ENCODE data around the gene ERFE. TPM values are rescaled to one million over a fixed set of nuclear protein-coding genes. Genes with fewer than 3 reads are reported as not detected.

Gene ERFE
- total RNA-seq, 1 experiment from 2014 or later = 24.6 TPM

DNA sequence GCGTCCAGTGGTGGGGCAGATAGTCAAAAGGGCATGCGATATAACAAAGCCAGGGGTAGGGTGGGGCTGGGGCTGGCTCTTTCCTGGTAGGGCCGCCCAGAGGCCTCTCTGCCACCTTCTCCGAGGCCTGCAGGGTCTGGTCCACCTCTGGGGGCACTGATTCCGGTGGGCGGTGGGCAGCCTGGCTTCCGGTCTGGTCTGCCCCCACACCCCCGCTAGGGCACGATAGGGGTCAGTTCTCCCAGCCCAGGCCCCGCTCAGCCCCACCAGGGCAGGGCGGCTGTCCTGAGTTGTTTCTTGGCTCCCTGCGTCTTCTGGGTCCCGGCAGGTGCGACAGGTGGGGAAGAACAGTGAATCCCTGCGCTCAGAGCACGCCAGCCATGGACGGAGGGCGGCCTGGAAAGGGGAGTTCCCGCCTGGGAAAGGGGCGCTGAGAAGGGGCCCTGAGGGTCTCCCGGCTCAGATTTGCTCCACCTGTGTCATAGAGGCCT, 707 bp upstream of the ERFE start:
- H3K9me3 ChIP-seq = no peaks in the 10 kb centered on the region
- no peak overlapping the region for H3K4me3 ChIP-seq
- no peaks in the 10 kb centered on the region for H3K36me3 ChIP-seq
- no peak for DNase-seq
- H3K27me3 ChIP-seq = no peaks in the 10 kb centered on the region

DNA sequence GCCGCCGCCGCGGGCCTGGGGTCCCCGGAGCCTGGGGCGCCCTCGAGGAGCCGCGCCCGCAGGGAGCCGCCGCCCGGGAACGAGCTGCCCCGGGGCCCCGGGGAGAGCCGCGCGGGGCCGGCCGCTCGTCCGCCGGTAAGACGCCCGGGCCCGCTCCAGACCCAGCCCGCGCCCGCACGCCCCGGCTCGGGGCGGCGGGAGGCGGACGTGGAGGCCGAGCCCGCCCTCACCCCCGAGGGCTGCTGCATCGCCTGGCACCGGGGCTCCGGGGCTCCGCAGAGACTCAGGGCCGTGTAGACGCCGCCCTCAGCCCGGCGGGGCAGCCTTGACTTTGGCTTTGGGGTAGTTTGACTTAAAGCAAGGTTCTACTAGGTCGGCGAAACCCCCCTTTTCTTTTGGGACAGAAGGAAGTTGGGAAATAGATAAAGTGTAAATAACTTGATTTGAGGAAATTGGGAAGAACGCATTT, 335 bp downstream of the ERFE start:
- peak overlapping the region; percentile 54 for H3K4me3 ChIP-seq
- peak; percentile 35 for DNase-seq

DNA sequence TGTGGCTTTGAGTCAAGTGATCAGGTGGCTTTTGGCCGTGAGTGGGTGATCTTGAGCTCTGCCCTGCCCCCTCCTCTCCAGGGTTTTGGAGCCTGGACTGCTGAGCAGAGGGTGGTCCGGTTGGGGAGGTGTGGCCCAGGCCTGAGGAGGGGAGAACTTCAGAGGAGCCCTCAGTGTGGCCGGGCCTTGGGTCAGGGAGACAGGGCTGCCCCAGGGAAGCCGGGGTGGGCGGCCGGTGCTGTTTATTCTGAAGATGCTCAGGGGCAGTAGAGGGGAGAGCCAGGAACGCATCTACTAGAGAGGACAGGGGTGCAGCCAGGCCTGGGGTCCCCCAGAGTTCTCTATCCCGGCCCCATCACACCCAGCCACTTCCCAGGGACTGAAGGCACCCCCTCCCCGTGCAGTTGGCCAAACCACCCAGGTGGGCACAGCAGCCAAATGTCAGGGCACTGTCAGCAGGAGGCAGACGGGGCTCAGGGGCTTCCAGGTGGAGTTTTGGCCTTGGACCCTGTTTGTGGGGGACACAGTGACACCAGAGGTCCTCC, 963 bp downstream of the ERFE start:
- Histone ChIP-seq H3K27me3 (no peaks in the 10 kb centered on the region), H3K36me3 (no peaks in the 10 kb centered on the region), H3K9me3 (no peaks in the 10 kb centered on the region), H3K4me3 (peak overlapping the region; percentile 54)
- no peak for DNase-seq

More for the DNA sequence above, 335 bp downstream of the ERFE start:
- Histone ChIP-seq H3K27me3 (no peaks in the 10 kb centered on the region), H3K9me3 (no peaks in the 10 kb centered on the region), H3K36me3 (no peaks in the 10 kb centered on the region)

DNA sequence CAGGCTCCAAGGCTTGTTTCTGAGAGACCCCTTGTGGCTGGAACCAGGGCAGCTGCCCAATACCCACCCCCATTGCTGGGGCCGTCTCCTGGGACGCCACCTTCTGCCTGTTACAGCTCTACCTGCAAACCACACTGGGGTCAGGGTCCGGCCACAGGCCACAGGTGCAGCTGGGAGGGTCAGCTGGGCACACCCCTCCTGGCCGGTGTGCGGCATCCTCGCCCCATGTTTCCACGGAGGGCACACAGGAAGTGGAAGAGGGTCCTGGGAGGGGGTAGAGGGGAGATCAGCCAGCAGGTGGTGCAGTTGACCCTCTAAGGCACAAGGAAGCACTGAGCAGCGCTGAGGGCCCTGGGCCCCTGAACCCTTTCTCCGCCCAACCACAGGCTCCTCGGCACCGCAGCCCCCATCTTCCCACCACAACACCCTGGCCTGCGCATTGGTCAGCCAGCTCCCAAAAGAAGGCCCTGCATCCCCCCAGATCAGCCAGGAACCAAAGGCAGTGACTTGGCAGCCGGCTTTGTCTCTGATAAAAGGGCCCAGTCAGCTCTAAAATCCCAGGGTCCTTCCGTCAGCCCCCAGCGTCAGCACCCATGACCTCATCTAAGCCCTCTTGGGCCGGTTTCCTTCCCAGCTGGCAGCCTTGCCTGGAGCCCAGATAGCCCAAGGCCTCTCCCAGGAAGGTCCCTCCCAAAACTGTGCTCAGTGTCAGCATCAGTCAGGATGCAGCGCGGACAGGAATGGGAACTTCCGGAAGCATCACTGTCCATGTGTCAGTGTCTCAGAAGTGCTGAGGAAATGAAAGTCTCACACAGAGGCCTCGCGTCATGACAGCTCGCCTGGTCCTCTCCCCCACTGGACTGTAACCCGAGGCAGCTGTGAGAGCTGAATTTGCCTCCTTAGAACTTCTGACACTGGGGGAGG, 1.7 kb downstream of the ERFE start:
- Histone ChIP-seq H3K27me3 (no peaks in the 10 kb centered on the region), H3K9me3 (no peaks in the 10 kb centered on the region), H3K4me3 (no peak overlapping the region), H3K36me3 (no peaks in the 10 kb centered on the region)
- DNase-seq = no peak

DNA sequence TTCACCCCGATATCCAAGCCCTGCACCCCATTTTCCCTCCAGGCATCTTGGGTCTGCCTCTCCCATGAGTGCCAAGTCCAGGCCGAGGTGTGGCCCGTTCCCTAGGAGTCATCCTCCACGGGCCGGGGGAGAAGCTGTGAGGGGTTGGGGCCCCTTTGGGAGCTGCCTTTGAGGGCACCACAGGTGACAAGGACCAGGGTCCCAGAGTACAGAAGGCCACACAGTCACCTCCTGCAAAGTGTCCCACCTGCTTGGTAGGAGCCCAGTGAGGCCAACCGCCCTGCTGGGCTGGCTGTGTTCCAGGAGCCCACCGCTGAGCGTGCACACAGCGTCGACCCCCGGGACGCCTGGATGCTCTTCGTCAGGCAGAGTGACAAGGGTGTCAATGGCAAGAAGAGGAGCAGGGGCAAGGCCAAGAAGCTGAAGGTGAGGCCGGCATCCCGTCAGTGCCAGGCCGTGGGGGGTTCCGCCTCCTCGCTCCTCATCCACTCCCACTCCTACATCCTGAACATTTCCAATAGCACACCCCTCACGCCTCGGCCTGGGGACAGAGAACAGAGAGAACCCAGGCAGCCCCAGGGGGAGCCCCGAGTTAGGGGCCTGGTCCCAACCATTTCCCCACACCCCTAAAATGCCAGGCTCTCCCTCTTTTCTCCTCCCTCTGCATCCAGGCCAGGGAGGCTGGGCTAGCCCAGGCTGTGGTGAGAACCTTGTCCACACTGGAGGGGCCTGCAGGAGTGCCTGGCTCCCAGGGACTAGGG, 2.7 kb downstream of the ERFE start:
- H3K9me3 ChIP-seq = no peaks in the 10 kb centered on the region
- DNase-seq = no peak
- no peak overlapping the region for H3K4me3 ChIP-seq
- H3K27me3 ChIP-seq = no peaks in the 10 kb centered on the region
- H3K36me3 ChIP-seq = no peaks in the 10 kb centered on the region

DNA sequence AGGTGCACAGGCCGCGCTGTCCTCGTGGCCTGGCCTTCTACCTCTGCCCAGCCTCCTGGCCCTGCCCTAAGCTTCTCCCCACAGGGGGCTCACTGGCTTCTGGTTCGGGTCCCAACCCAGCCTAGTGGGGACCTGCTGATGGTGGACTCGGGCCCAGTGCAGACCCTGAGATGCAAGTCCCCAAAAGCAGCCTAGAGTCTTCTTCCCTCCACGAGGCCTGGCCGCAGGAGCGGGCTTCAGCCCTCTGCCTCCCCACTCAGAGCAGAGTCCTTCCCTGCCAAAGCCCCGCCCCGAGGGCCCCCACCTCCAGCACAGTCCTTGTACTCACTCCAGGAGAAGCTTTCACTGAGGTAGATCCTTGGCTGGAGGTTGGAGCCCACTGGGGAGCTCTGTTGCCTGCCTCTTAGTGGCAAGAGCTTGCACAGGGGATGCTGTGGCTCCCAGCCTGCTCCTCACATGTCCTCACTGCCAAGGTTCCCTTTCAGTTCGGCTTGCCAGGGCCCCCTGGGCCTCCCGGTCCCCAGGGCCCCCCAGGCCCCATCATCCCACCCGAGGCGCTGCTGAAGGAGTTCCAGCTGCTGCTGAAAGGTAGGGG, 3.6 kb downstream of the ERFE start:
- DNase-seq = no peak
- H3K27me3 ChIP-seq = no peaks in the 10 kb centered on the region
- no peak overlapping the region for H3K4me3 ChIP-seq
- H3K36me3 ChIP-seq = peaks cover under 1% of the 10 kb centered on the region; the same call in 1 of the 2 replicates
- no peaks in the 10 kb centered on the region for H3K9me3 ChIP-seq

DNA sequence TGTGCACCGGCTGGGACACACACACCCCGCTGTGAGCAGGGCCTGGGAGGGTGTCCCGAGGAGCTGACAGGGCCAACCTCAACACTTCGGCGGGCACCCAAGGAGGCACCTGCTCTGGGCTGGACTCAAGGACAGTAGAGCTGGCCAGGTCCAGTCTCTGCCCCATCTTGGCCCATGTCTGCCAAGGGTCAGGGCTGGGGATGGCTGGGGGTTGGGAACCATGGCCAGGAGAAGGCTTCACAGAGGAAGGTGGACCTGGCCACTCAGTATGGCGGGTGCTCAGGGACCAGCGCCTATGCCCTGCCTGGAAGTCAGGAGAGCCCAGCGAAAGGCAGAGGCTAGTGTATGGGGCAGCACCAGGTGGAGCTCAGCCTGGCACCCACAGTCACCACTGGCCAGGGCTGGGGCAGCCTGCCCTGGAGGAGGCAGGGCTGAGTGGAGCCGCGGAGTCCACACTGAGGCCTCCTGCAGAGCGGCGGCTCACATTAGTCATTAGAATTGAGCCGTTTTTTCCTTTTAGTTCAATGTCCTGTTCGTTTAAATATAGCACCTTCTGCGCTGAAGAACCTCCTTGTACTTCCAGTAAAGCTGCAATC, 4.2 kb downstream of the ERFE start:
- H3K4me3 ChIP-seq = no peak overlapping the region
- peak; percentile 59 for DNase-seq
- H3K27me3 ChIP-seq = no peaks in the 10 kb centered on the region
- H3K36me3 ChIP-seq = peaks cover 6% of the 10 kb centered on the region
- no peaks in the 10 kb centered on the region for H3K9me3 ChIP-seq

DNA sequence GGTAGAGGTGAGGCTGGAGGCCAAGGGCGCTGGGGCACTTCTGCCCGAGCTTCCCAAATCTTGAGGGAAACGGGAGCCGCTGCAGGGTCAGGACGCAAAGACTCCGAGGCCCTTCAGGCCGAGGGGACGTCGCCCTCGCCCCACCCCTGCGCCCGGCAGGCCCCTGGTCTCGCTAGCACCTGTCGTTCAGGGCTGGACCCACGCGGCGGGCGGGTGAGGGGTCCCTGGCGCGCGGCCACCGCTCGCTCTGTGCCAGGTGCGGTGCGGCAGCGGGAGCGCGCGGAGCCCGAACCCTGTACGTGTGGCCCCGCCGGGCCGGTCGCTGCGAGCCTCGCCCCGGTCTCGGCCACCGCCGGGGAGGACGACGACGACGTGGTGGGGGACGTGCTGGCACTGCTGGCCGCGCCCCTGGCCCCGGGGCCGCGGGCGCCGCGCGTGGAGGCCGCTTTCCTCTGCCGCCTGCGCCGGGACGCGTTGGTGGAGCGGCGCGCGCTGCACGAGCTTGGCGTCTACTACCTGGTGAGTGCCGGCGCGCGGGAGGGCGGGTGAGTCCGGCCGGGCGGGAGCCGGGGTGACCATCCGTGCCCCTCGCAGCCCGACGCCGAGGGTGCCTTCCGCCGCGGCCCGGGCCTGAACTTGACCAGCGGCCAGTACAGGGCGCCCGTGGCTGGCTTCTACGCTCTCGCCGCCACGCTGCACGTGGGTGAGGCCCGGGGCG, 4.9 kb downstream of the ERFE start:
- Histone ChIP-seq H3K36me3 (peaks cover 13% of the 10 kb centered on the region), H3K4me3 (no peak overlapping the region), H3K27me3 (no peaks in the 10 kb centered on the region), H3K9me3 (no peaks in the 10 kb centered on the region)
- DNase-seq = no peak

DNA sequence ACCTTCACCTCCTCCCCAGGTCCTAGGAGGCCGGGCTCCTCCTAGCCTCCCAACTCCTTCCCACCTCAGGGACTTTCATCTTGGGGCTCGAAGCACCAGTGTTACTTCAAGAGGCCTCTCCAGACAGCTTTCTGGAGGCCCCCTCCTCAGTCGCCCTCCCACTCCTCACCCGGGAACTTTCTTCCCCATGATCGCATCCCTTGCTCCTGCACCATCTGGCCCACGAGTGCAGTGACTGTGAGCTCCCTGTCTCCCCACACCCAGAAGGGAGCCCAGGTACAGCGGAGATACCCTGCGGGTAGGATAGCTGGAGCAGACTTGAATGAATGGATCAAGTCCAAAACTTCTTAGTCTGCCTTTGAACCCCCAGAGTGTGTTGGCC, 6.1 kb downstream of the ERFE start:
- H3K9me3 ChIP-seq = no peaks in the 10 kb centered on the region
- no peaks in the 10 kb centered on the region for H3K27me3 ChIP-seq
- DNase-seq = no peak
- H3K36me3 ChIP-seq = peaks cover 21% of the 10 kb centered on the region
- H3K4me3 ChIP-seq = no peak overlapping the region

DNA sequence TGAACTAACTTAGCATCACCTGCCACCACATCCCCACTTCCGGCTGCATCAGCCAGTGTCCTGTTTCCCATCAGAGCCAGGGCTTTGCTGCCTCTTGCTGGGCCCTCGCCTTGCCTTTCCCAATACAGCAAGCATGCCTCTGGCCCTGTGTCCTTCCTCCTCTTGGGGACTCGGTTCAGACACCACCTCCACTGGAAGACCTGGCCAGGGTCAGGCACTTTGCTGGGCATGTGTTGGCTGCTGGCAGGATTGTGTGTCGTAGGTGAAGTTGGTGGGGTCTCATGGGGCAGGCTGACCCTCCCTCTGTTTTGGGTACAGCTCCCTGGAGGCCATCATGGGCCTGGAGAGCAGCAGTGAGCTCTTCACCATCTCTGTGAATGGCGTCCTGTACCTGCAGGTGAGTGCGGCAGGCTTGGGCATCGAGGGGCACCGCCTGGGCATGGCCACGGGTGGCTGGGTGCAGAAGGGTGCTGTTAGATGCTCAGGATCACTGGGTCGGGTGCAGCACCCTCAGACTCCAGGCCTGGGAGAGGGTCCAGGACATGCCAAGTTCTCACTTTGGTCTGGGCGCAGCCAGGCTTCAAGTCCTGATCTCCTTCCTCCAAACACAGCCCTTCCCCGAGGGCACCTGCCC, 6.6 kb downstream of the ERFE start:
- Histone ChIP-seq H3K27me3 (no peaks in the 10 kb centered on the region), H3K4me3 (no peak overlapping the region), H3K9me3 (no peaks in the 10 kb centered on the region), H3K36me3 (peaks cover 22% of the 10 kb centered on the region)
- DNase-seq = no peak

DNA sequence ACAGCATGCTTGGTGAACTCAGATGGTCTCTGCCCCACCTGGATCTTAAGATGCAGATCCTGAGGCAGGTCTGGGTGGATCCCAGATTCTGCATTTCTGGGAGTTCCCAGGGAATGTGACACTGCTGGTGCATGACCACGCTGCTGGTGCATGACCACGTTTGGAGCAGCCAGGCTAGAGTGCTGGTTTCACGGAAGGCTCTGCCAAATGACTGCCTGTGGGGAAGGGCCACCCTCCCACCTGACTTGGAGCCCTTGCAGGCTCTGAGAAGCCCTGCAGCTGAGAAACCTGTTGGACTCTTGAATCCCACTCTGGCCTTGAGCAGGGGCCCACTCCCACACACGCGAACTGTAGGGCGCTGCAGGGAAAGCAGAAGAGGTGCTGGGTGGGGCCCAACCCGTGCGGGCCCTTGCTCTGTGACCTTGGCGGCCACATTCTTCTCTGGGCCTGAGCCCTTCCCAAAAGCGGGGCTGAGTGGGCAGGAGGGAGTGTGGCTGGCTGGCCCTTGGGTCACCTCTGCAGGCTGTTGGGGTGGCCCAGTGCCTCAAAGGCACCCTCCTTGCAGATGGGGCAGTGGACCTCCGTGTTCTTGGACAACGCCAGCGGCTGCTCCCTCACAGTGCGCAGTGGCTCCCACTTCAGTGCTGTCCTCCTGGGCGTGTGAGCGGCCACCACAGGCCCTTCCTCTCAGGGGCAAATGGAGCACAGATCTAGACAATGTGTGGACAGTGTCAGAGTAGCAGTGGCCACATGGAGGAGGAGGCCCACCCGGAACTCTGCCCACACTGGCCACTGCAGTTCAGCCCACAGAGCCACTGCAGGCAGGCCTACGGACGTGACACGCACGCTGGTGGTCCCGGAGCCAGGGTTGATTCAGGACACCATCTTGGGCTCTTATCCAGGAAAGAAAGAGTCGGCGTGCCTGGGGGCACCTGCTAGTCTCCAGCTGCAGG, 7.9 kb downstream of the ERFE start:
- no peak for DNase-seq

DNA sequence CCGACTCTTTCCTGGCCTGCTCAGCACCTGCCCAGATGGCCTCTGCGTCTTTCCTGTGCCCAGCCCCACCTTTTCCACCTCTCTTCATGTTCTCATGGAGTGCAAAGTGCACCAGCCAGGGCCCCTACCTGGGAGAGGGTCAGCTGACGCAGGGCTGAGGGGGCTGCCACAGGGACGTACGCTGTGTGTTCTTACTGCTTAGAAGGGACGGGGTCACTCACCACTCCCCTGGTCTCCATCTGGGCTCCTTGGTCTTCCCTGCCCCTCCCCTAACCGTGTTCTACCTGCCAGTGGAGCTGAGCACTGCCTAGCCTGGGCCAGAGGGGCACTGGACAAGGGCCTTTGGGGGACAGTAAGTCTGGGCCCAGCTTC, 8.6 kb downstream of the ERFE start:
- DNase-seq = no peak
- no peaks in the 10 kb centered on the region for H3K9me3 ChIP-seq

More for the DNA sequence above, 7.9 kb downstream of the ERFE start:
- Histone ChIP-seq H3K27me3 (no peaks in the 10 kb centered on the region), H3K9me3 (no peaks in the 10 kb centered on the region), H3K4me3 (no peak overlapping the region), H3K36me3 (peaks cover 32% of the 10 kb centered on the region)

DNA sequence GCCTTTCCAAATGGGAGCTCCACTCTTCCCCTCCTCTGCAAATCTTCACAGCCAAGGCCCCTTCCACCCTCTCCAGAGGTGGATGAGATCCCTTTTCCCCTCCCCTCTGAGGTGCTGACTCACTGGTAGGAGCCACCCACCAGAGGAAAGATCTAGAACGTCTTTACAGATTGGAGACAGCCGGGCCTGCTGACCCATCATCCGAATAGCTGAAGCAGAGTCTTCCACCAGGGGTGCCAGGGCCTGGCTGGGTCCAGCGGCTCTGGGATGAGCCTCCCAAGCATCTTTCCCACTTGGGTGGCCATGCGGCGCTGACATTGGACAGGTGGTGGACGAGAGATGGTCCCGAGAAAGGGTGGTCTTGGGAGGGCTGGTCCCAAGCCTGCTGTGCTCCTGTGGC, 9.0 kb downstream of the ERFE start:
- no peak for DNase-seq
- Histone ChIP-seq H3K4me3 (no peak overlapping the region), H3K27me3 (no peaks in the 10 kb centered on the region), H3K9me3 (no peaks in the 10 kb centered on the region), H3K36me3 (peaks cover 43% of the 10 kb centered on the region)

More for the DNA sequence above, 8.6 kb downstream of the ERFE start:
- no peaks in the 10 kb centered on the region for H3K27me3 ChIP-seq
- H3K36me3 ChIP-seq = peaks cover 39% of the 10 kb centered on the region
- no peak overlapping the region for H3K4me3 ChIP-seq

DNA sequence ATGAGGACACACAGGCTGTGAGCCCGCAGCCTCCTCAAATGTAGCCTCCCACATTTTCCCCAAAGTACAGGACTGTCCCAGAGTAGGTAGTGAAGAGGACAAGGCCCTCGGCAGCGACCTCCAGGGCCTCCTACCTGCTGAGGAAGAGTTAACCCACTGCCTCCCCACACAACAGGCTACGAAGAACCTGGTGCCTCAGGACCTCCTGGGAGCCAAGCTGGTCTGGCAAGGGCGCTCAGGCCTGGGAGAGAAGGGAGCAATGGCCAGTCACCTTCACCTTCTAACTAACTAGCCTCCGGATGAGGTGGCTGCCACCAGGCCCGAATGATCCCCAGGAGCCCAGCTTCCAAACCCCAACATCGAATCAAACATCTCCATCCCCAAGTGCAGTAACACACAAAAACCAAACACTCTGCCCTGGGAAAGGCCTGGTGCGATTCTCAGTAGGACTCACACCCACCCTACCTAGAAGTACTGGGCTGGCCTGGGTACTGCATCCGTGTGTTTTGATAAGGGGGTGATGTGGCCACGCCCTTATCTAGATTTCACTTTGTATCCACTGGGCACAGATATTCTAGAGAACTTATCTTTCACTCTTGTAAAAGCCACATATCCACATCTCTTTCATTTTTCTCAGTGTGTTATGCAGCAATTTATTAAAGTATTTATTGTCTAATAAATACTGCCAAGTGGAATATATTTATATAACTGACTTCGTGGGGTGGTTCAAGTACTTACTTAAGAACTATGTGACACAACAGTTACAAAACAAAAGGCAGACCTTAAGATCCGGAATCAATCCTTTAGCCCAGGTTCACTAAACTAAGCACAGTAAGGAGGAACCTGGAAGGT, 9.7 kb downstream of the ERFE start:
- H3K4me3 ChIP-seq = no peak overlapping the region
- no peak for DNase-seq
- H3K36me3 ChIP-seq = peaks cover 50% of the 10 kb centered on the region
- no peaks in the 10 kb centered on the region for H3K9me3 ChIP-seq
- no peaks in the 10 kb centered on the region for H3K27me3 ChIP-seq

Data from MG63 (cell line).